Effector memory CD8-positive, alpha-beta T cell (primary cell): Measurements from ENCODE around the gene HINT1.

Source experiments
- ATAC-seq: fragments of 150-1000 bp; cut with Tn5 transposase; replicated peaks from 2 replicates; pipeline ENCODE4 v1.10.0; 2021; ENCODE audit warnings: mild to moderate bottlenecking, moderate library complexity
- DNase-seq, 3 experiments: peaks; one replicate each; pipeline ENCODE4 v3.0.0; 2021
- H3K27ac Mint-ChIP-seq, 2 donors: one replicate each; pipeline ENCODE4 v1.8.0; 2022; ENCODE audit warnings: mild to moderate bottlenecking in 2 of 2, mixed read lengths in 2 of 2, moderate library complexity in 2 of 2
- H3K27me3 Mint-ChIP-seq, 2 donors: one replicate each; pipeline ENCODE4 v1.8.0; 2022; ENCODE audit warnings: mixed read lengths in 2 of 2
- H3K36me3 Mint-ChIP-seq: one replicate; pipeline ENCODE4 v1.8.0; 2022; ENCODE audit warnings: mild to moderate bottlenecking, moderate library complexity, mixed read lengths; ENCODE audit not compliant: insufficient read depth
- H3K4me1 Mint-ChIP-seq, 2 donors: one replicate each; pipeline ENCODE4 v1.8.0; 2022; ENCODE audit warnings: low read depth in 2 of 2, mixed read lengths in 2 of 2
- H3K4me3 Mint-ChIP-seq, 2 donors: one replicate each; pipeline ENCODE4 v1.8.0; 2022; ENCODE audit warnings: mild to moderate bottlenecking in 2 of 2, mixed read lengths in 2 of 2, moderate library complexity in 2 of 2
- H3K9me3 Mint-ChIP-seq, 2 donors: one replicate each; pipeline ENCODE4 v1.8.0; 2022; ENCODE audit warnings: mixed read lengths in 2 of 2
- total RNA-seq, 9 experiments: gene quantifications; one replicate each; lab custom pipeline; 2026; lab: John Stamatoyannopoulos, UW

The HINT1 gene
- total RNA-seq: 120 to 280 (median 236) reads per million in 9 experiments

- Mint-ChIP-seq H3K27me3 (no peaks in the 10 kb centered on the region), H3K9me3 (no peaks in the 10 kb centered on the region), H3K4me1 (peaks cover 22 to 37% of the 10 kb centered on the region in 2 donors), H3K27ac (peak within 1 kb of the TSS; percentile 93 to 94), H3K36me3 (peaks cover 55% of the 10 kb centered on the region), H3K4me3 (peak within 1 kb of the TSS; percentile 84 to 90)
- DNase-seq (peak; percentile 87 to 90 (median 90)), ATAC-seq (peak; percentile 80)
Measured at GRCh38 chr5:131165119-131165727, at the start of gene HINT1. HINT1 (minus strand) TSS chr5:131165256; CDS start chr5:131165205, 51 bp downstream.

GRCh38 chr5:131214609-131215227, 49.7 kb upstream of the HINT1 start:
- DNase-seq (no peak), ATAC-seq (no peak)
- H3K27ac Mint-ChIP-seq: peak overlapping the region in 1 of 2 donors; percentile 74
- no peaks in the 10 kb centered on the region for H3K36me3 Mint-ChIP-seq
- H3K27me3 Mint-ChIP-seq: no peaks in the 10 kb centered on the region
- H3K4me3 Mint-ChIP-seq: no peak overlapping the region
- peaks cover 25 to 44% of the 10 kb centered on the region in 2 donors for H3K4me1 Mint-ChIP-seq
- H3K9me3 Mint-ChIP-seq: no peaks in the 10 kb centered on the region

GRCh38 chr5:131212471-131213021, 47.5 kb upstream of the HINT1 start:
- ATAC-seq: no peak
- no peaks in the 10 kb centered on the region for H3K27me3 Mint-ChIP-seq
- H3K36me3 Mint-ChIP-seq: no peaks in the 10 kb centered on the region
- no peak overlapping the region for H3K4me3 Mint-ChIP-seq
- no peak for DNase-seq
- no peaks in the 10 kb centered on the region for H3K9me3 Mint-ChIP-seq
- H3K4me1 Mint-ChIP-seq: peaks cover 34 to 43% of the 10 kb centered on the region in 2 donors
- H3K27ac Mint-ChIP-seq: peak overlapping the region in 1 of 2 donors; percentile 6

GRCh38 chr5:131211669-131212068, 46.6 kb upstream of the HINT1 start:
- DNase-seq (no peak), ATAC-seq (no peak)
- H3K4me3 Mint-ChIP-seq: peak overlapping the region in 1 of 2 donors; percentile 20
- H3K27ac Mint-ChIP-seq: peak overlapping the region; percentile 93 to 98
- H3K9me3 Mint-ChIP-seq: no peaks in the 10 kb centered on the region
- H3K27me3 Mint-ChIP-seq: no peaks in the 10 kb centered on the region
- H3K36me3 Mint-ChIP-seq: no peaks in the 10 kb centered on the region
- H3K4me1 Mint-ChIP-seq: peaks cover 34 to 39% of the 10 kb centered on the region in 2 donors

GRCh38 chr5:131210151-131210510, 45.1 kb upstream of the HINT1 start:
- no peaks in the 10 kb centered on the region for H3K36me3 Mint-ChIP-seq
- DNase-seq (no peak), ATAC-seq (no peak)
- no peaks in the 10 kb centered on the region for H3K27me3 Mint-ChIP-seq
- peaks cover 34 to 43% of the 10 kb centered on the region in 2 donors for H3K4me1 Mint-ChIP-seq
- peak overlapping the region; percentile 93 to 98 for H3K27ac Mint-ChIP-seq
- H3K4me3 Mint-ChIP-seq: peak overlapping the region; percentile 66 to 80
- no peaks in the 10 kb centered on the region for H3K9me3 Mint-ChIP-seq

GRCh38 chr5:131209506-131210150, 44.6 kb upstream of the HINT1 start:
- Mint-ChIP-seq H3K4me3 (peak overlapping the region; percentile 66 to 80), H3K9me3 (no peaks in the 10 kb centered on the region), H3K27ac (peak overlapping the region; percentile 93 to 98), H3K36me3 (no peaks in the 10 kb centered on the region), H3K4me1 (peaks cover 31 to 38% of the 10 kb centered on the region in 2 donors), H3K27me3 (no peaks in the 10 kb centered on the region)
- ATAC-seq: peak; percentile 93
- DNase-seq: peak; percentile 52 to 62 (median 56)

- Mint-ChIP-seq H3K36me3 (no peaks in the 10 kb centered on the region), H3K4me3 (peak overlapping the region; percentile 66 to 80), H3K27me3 (no peaks in the 10 kb centered on the region), H3K9me3 (no peaks in the 10 kb centered on the region), H3K4me1 (peaks cover 28 to 34% of the 10 kb centered on the region in 2 donors), H3K27ac (peak overlapping the region; percentile 93 to 98)
- ATAC-seq: no peak
- no peak for DNase-seq
Measured at GRCh38 chr5:131209175-131209505, 44.1 kb upstream of the HINT1 start.

- ATAC-seq (no peak), DNase-seq (no peak)
- no peaks in the 10 kb centered on the region for H3K27me3 Mint-ChIP-seq
- peaks cover 26 to 29% of the 10 kb centered on the region in 2 donors for H3K4me1 Mint-ChIP-seq
- peak overlapping the region in 1 of 2 donors; percentile 70 for H3K27ac Mint-ChIP-seq
- no peaks in the 10 kb centered on the region for H3K36me3 Mint-ChIP-seq
- H3K9me3 Mint-ChIP-seq: no peaks in the 10 kb centered on the region
- H3K4me3 Mint-ChIP-seq: no peak overlapping the region
Measured at GRCh38 chr5:131206772-131207171, 41.7 kb upstream of the HINT1 start.

- no peak overlapping the region for H3K4me3 Mint-ChIP-seq
- H3K27ac Mint-ChIP-seq: peak overlapping the region in 1 of 2 donors; percentile 70
- no peaks in the 10 kb centered on the region for H3K27me3 Mint-ChIP-seq
- DNase-seq (no peak), ATAC-seq (no peak)
- no peaks in the 10 kb centered on the region for H3K9me3 Mint-ChIP-seq
- peaks cover 23 to 26% of the 10 kb centered on the region in 2 donors for H3K4me1 Mint-ChIP-seq
- H3K36me3 Mint-ChIP-seq: no peaks in the 10 kb centered on the region
Measured at GRCh38 chr5:131206061-131206460, 41.0 kb upstream of the HINT1 start.

- ATAC-seq (no peak), DNase-seq (no peak)
- H3K27me3 Mint-ChIP-seq: no peaks in the 10 kb centered on the region
- H3K4me1 Mint-ChIP-seq: peaks cover 12 to 17% of the 10 kb centered on the region in 2 donors
- no peaks in the 10 kb centered on the region for H3K36me3 Mint-ChIP-seq
- no peak overlapping the region for H3K27ac Mint-ChIP-seq
- H3K4me3 Mint-ChIP-seq: no peak overlapping the region
- H3K9me3 Mint-ChIP-seq: no peaks in the 10 kb centered on the region
Measured at GRCh38 chr5:131204964-131205363, 39.9 kb upstream of the HINT1 start.

GRCh38 chr5:131200560-131200959, 35.5 kb upstream of the HINT1 start:
- ATAC-seq: no peak
- Mint-ChIP-seq H3K4me1 (peaks cover 2 to 4% of the 10 kb centered on the region in 2 donors), H3K27me3 (no peaks in the 10 kb centered on the region), H3K36me3 (peaks cover 3% of the 10 kb centered on the region), H3K9me3 (no peaks in the 10 kb centered on the region), H3K27ac (no peak overlapping the region), H3K4me3 (no peak overlapping the region)
- no peak for DNase-seq

- H3K27ac Mint-ChIP-seq: no peak overlapping the region
- peaks cover 3% of the 10 kb centered on the region for H3K36me3 Mint-ChIP-seq
- H3K27me3 Mint-ChIP-seq: no peaks in the 10 kb centered on the region
- ATAC-seq (no peak), DNase-seq (no peak)
- no peaks in the 10 kb centered on the region for H3K9me3 Mint-ChIP-seq
- H3K4me3 Mint-ChIP-seq: no peak overlapping the region
- H3K4me1 Mint-ChIP-seq: peaks cover 2 to 4% of the 10 kb centered on the region in 2 donors
Measured at GRCh38 chr5:131198625-131199024, 33.6 kb upstream of the HINT1 start.

- Mint-ChIP-seq H3K27me3 (no peaks in the 10 kb centered on the region), H3K27ac (no peak overlapping the region), H3K4me1 (peaks cover 2 to 4% of the 10 kb centered on the region in 2 donors), H3K9me3 (no peaks in the 10 kb centered on the region), H3K36me3 (peaks cover 3% of the 10 kb centered on the region), H3K4me3 (no peak overlapping the region)
- DNase-seq: no peak
- ATAC-seq: no peak
Measured at GRCh38 chr5:131196331-131196730, 31.3 kb upstream of the HINT1 start.
